ENCODE results near the gene TRAPPC10. TPM values are rescaled to one million over a fixed set of nuclear protein-coding genes. Genes with fewer than 3 reads are reported as not detected.

TRAPPC10 gene
- total and polyA plus RNA-seq, 2 experiments from 2014 or later = 9.9 to 21.0 TPM

- Histone ChIP-seq H3K27ac (no peak overlapping the region), H3K79me2 (ENCODE audit: insufficient read depth) (no peaks in the 10 kb centered on the region), H2AFZ (no peak overlapping the region), H4K20me1 (ENCODE audit: insufficient read depth) (no peaks in the 10 kb centered on the region), H3K9ac (no peak overlapping the region), H3K36me3 (ENCODE audit: low read depth) (peaks cover 6% of the 10 kb centered on the region; the same call in 1 of the 2 replicates), H3K4me3 (no peak overlapping the region), H3K4me1 (ENCODE audit: insufficient read depth) (peaks cover 1% of the 10 kb centered on the region), H3K9me2 (ENCODE audit: insufficient read depth) (no peaks in the 10 kb centered on the region), H3K4me2 (ENCODE audit: unreplicated experiment) (no peak overlapping the region), H3K9me3 (ENCODE audit: low read depth) (no peaks in the 10 kb centered on the region), H3K27me3 (replicated peaks; ENCODE audit: insufficient read depth) (no peaks in the 10 kb centered on the region), H3F3A (ENCODE audit: insufficient read depth) (peaks cover 4% of the 10 kb centered on the region; the same call in 1 of the 2 replicates)
- WGBS, 2 experiments (ENCODE audit: low coverage in 1 of 2, low lambda C conversion rate in 2 of 2, missing lambda C conversion rate in 2 of 2) = 87 to 96% methylated on average over 11 of the region's 11 CpGs
- no peak for DNase-seq
- in situ Hi-C loops (cut with MboI) = no loop called here
- TF ChIP-seq EZH2 (IDR thresholded peaks at IDR 0.05; ENCODE audit: insufficient read depth, poor library complexity, severe bottlenecking) (no peak), EZH2phosphoT487 (IDR thresholded peaks at IDR 0.05; ENCODE audit: insufficient read depth, low read depth) (no peak)
These were observed 40.2 kb upstream of the TRAPPC10 start for GRCh38 chr21:43971992-43972255.

DNA sequence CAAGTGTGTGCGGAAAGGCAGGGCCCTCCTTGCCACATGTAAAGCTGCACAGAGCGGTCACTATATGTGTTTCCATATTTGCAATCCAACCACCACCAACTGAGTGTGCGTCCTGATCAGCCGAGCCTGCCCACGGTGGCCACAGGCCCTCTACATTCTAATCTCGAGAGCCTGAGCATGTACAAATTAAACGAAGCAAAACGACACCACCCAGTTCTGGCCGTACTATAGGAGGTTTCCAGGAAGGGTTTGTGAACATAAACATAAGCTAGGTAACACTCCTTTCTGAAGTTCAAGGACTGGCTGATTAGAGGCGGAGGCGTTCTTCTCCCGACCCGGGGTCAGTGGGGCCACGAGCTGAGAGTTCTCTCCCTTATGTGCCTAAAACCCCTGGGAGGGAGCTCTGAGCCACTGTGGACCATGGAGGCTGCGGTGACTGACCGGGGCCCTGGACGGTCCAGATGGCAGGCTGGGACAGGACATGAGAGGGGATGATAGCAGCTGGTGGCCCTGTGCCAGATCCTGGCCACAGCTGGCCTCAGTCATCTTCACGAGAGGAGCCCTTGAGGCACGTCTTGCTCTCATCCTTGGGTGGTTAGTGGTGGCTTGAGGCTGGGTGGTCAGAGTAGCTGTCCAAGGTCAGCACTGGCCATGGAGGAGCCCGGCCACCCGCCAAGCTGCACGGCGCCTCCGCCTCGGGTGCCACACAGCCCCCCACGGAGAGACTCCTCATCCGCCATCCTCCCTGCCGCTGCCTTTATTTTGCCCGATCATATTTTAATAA is 39.1 kb upstream of the TRAPPC10 start:
- Histone ChIP-seq H3F3A (ENCODE audit: insufficient read depth) (peaks cover 7% of the 10 kb centered on the region; the same call in 1 of the 2 replicates), H3K9me2 (ENCODE audit: insufficient read depth) (no peaks in the 10 kb centered on the region), H3K79me2 (ENCODE audit: insufficient read depth) (no peaks in the 10 kb centered on the region), H3K4me2 (ENCODE audit: unreplicated experiment) (no peak overlapping the region), H3K9ac (no peak overlapping the region), H4K20me1 (ENCODE audit: insufficient read depth) (no peaks in the 10 kb centered on the region), H3K4me1 (ENCODE audit: insufficient read depth) (peaks cover 6% of the 10 kb centered on the region), H3K9me3 (ENCODE audit: low read depth) (no peaks in the 10 kb centered on the region), H3K27ac (no peak overlapping the region), H3K4me3 (no peak overlapping the region), H3K36me3 (ENCODE audit: low read depth) (peaks cover 6% of the 10 kb centered on the region; the same call in 1 of the 2 replicates), H2AFZ (no peak overlapping the region), H3K27me3 (replicated peaks; ENCODE audit: insufficient read depth) (no peaks in the 10 kb centered on the region)
- DNase-seq = no peak
- in situ Hi-C loops (cut with MboI) = no loop called here
- TF ChIP-seq EZH2 (IDR thresholded peaks at IDR 0.05; ENCODE audit: insufficient read depth, poor library complexity, severe bottlenecking) (no peak), EZH2phosphoT487 (IDR thresholded peaks at IDR 0.05; ENCODE audit: insufficient read depth, low read depth) (no peak)
- 85 to 86% methylated on average over 29 of the region's 29 CpGs for WGBS, 2 experiments (ENCODE audit: low coverage in 1 of 2, low lambda C conversion rate in 2 of 2, missing lambda C conversion rate in 2 of 2)

- in situ Hi-C loops (cut with MboI) = no loop called here
- H3K79me2 ChIP-seq (ENCODE audit: insufficient read depth) = no peaks in the 10 kb centered on the region
- 90% methylated on average over 12 of the region's 12 CpGs for WGBS, 2 experiments (ENCODE audit: low coverage in 1 of 2, low lambda C conversion rate in 2 of 2, missing lambda C conversion rate in 2 of 2)
- no peaks in the 10 kb centered on the region for H3K9me2 ChIP-seq (ENCODE audit: insufficient read depth)
- no peak overlapping the region for H3K9ac ChIP-seq
- H2AFZ ChIP-seq = no peak overlapping the region
- peaks cover 6% of the 10 kb centered on the region; the same call in 1 of the 2 replicates for H3K36me3 ChIP-seq (ENCODE audit: low read depth)
- no peak for TF ChIP-seq EZH2phosphoT487 (IDR thresholded peaks at IDR 0.05; ENCODE audit: insufficient read depth, low read depth)
- TF ChIP-seq EZH2 (IDR thresholded peaks at IDR 0.05; ENCODE audit: insufficient read depth, poor library complexity, severe bottlenecking) = no peak
- H3K4me2 ChIP-seq (ENCODE audit: unreplicated experiment) = no peak overlapping the region
- no peaks in the 10 kb centered on the region for H3K9me3 ChIP-seq (ENCODE audit: low read depth)
- no peaks in the 10 kb centered on the region for H4K20me1 ChIP-seq (ENCODE audit: insufficient read depth)
- H3K27me3 ChIP-seq (replicated peaks; ENCODE audit: insufficient read depth) = no peaks in the 10 kb centered on the region
- H3F3A ChIP-seq (ENCODE audit: insufficient read depth) = peaks cover 7% of the 10 kb centered on the region; the same call in 1 of the 2 replicates
- peaks cover 6% of the 10 kb centered on the region for H3K4me1 ChIP-seq (ENCODE audit: insufficient read depth)
- no peak overlapping the region for H3K4me3 ChIP-seq
- no peak overlapping the region for H3K27ac ChIP-seq
- DNase-seq = no peak
These were observed 38.5 kb upstream of the TRAPPC10 start for GRCh38 chr21:43973634-43973955.

- no peaks in the 10 kb centered on the region for H4K20me1 ChIP-seq (ENCODE audit: insufficient read depth)
- peaks cover 7% of the 10 kb centered on the region; the same call in 1 of the 2 replicates for H3F3A ChIP-seq (ENCODE audit: insufficient read depth)
- no peaks in the 10 kb centered on the region for H3K9me2 ChIP-seq (ENCODE audit: insufficient read depth)
- WGBS, 2 experiments (ENCODE audit: low coverage in 1 of 2, low lambda C conversion rate in 2 of 2, missing lambda C conversion rate in 2 of 2) = 68 to 69% methylated on average over 16 of the region's 16 CpGs
- H3K27ac ChIP-seq = no peak overlapping the region
- H3K9ac ChIP-seq = no peak overlapping the region
- H3K36me3 ChIP-seq (ENCODE audit: low read depth) = peaks cover 6% of the 10 kb centered on the region; the same call in 1 of the 2 replicates
- in situ Hi-C loops (cut with MboI) = no loop called here
- no peak for TF ChIP-seq EZH2phosphoT487 (IDR thresholded peaks at IDR 0.05; ENCODE audit: insufficient read depth, low read depth)
- no peak for TF ChIP-seq EZH2 (IDR thresholded peaks at IDR 0.05; ENCODE audit: insufficient read depth, poor library complexity, severe bottlenecking)
- H2AFZ ChIP-seq = no peak overlapping the region
- DNase-seq = no peak
- H3K79me2 ChIP-seq (ENCODE audit: insufficient read depth) = no peaks in the 10 kb centered on the region
- no peak overlapping the region for H3K4me3 ChIP-seq
- H3K4me1 ChIP-seq (ENCODE audit: insufficient read depth) = peaks cover 6% of the 10 kb centered on the region
- H3K4me2 ChIP-seq (ENCODE audit: unreplicated experiment) = no peak overlapping the region
- H3K9me3 ChIP-seq (ENCODE audit: low read depth) = no peaks in the 10 kb centered on the region
- no peaks in the 10 kb centered on the region for H3K27me3 ChIP-seq (replicated peaks; ENCODE audit: insufficient read depth)
These were observed 37.2 kb upstream of the TRAPPC10 start for GRCh38 chr21:43974791-43975468.

Data from GM23248 (cell line).